ENCODE data around the gene GRK5. TPM values are rescaled to one million over a fixed set of nuclear protein-coding genes. Genes with fewer than 3 reads are reported as not detected.
A peak's percentile ranks its signal among the peaks of the same experiment; 100 is the strongest.

GRK5 gene
- total RNA-seq, 6 experiments from 2014 or later = 5.9 to 11.5 (median 7.9) TPM

- no peak for ATAC-seq
- Histone ChIP-seq H3K27me3 (no peaks in the 10 kb centered on the region), H3K27ac (no peak overlapping the region), H3K4me3 (no peak overlapping the region), H3K36me3 (no peaks in the 10 kb centered on the region), H3K4me1 (peaks cover 0 to 19% (median 7%) of the 10 kb centered on the region in 4 donors), H3K9me3 (no peaks in the 10 kb centered on the region)
- TF ChIP-seq CTCF (IDR thresholded peaks at IDR 0.05) (no peak), POLR2A (IDR thresholded peaks at IDR 0.05) (no peak)
- intact Hi-C loops (cut with DNase I) = no loop called here
- 82% methylated on average over 4 of the region's 10 CpGs for WGBS (ENCODE audit: insufficient coverage, low coverage, low lambda C conversion rate, missing lambda C conversion rate)
- DNase-seq = no peak
Observed at GRCh38 chr10:119267384-119267783, 60.0 kb downstream of the GRK5 start.

GRCh38 chr10:119268428-119268827 is 61.1 kb downstream of the GRK5 start:
- H3K27ac ChIP-seq = peak overlapping the region; percentile 20 to 51 (median 28)
- WGBS (ENCODE audit: insufficient coverage, low coverage, low lambda C conversion rate, missing lambda C conversion rate) = 69% methylated on average over 2 of the region's 7 CpGs
- no peaks in the 10 kb centered on the region for H3K36me3 ChIP-seq
- H3K4me3 ChIP-seq = no peak overlapping the region
- peaks cover 0 to 19% (median 7%) of the 10 kb centered on the region in 4 donors for H3K4me1 ChIP-seq
- TF ChIP-seq CTCF (IDR thresholded peaks at IDR 0.05) (no peak), POLR2A (IDR thresholded peaks at IDR 0.05) (no peak)
- ATAC-seq = no peak
- intact Hi-C loops (cut with DNase I) = no loop called here
- no peaks in the 10 kb centered on the region for H3K27me3 ChIP-seq
- no peak for DNase-seq
- H3K9me3 ChIP-seq = no peaks in the 10 kb centered on the region

DNA sequence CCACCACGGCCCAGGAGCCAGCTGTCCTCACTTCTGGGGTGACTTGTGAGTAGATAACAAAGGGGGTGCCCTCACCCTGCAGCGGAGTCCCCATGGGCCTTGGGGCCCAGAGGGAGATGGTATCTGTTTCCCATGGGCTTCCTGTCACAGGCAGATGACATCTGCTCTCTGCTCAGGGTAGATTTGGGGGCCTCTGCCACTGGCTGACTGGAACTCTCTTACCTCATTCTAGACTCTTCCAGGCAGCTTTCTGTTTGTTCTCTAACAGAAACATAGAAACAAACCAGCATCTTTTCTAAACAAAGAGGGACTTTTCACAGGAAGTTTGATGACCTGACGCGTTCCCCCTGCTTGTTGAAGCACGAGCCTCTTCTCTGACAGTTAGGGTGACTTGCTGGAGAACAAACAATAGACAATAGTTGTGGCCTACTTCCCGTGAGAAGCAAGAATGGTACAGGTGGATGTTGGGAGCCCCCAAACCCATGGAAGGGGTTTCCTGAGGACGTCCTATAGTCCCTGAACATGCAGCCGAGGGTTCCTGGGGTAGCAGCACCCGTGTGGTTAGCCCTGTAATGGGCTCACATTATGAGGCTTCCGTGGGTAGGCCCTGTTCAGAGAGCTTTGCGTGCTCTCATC is 61.6 kb downstream of the GRK5 start:
- no peaks in the 10 kb centered on the region for H3K9me3 ChIP-seq
- no peaks in the 10 kb centered on the region for H3K27me3 ChIP-seq
- ATAC-seq (peak in 3 of 4 donors; percentile 2 to 3 (median 3)), DNase-seq (no peak)
- H3K27ac ChIP-seq = peak overlapping the region; percentile 13 to 51 (median 20)
- 60% methylated on average over 9 of the region's 11 CpGs for WGBS (ENCODE audit: insufficient coverage, low coverage, low lambda C conversion rate, missing lambda C conversion rate)
- H3K4me3 ChIP-seq = no peak overlapping the region
- intact Hi-C loops (cut with DNase I) = no loop called here
- H3K36me3 ChIP-seq = no peaks in the 10 kb centered on the region
- TF ChIP-seq CTCF (IDR thresholded peaks at IDR 0.05) = no peak
- TF ChIP-seq POLR2A (IDR thresholded peaks at IDR 0.05) = no peak
- peaks cover 0 to 19% (median 7%) of the 10 kb centered on the region in 4 donors for H3K4me1 ChIP-seq

DNA sequence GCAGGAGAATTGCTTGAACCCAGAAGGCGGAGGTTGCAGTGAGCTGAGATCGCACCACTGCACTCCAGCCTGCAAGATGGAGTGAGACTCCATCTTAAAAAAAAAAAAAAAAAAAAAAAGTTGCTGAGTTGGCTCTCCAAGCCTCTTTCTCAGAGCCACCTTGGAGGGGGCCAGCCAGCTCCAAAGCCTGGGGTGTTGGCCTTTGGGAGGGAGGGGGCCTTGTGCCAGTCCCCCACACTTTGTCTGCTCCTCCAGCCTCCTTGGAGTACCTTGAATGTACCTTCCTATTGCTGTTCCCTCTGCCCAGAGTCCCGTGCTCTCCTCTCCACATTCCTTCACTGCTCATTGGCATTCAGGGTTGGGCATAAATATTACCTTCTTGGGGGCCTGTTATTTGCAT is 62.4 kb downstream of the GRK5 start:
- intact Hi-C loops (cut with DNase I) = no loop called here
- no peak for TF ChIP-seq POLR2A (IDR thresholded peaks at IDR 0.05)
- TF ChIP-seq CTCF (IDR thresholded peaks at IDR 0.05) = no peak
- peaks cover 0 to 19% (median 7%) of the 10 kb centered on the region in 4 donors for H3K4me1 ChIP-seq
- peak overlapping the region; percentile 19 to 80 (median 58) for H3K27ac ChIP-seq
- DNase-seq = no peak
- H3K9me3 ChIP-seq = no peaks in the 10 kb centered on the region
- no peak overlapping the region for H3K4me3 ChIP-seq
- no peaks in the 10 kb centered on the region for H3K36me3 ChIP-seq
- 100% methylated on average over 2 of the region's 3 CpGs for WGBS (ENCODE audit: insufficient coverage, low coverage, low lambda C conversion rate, missing lambda C conversion rate)
- no peaks in the 10 kb centered on the region for H3K27me3 ChIP-seq
- ATAC-seq = no peak

Data from right lobe of liver (tissue), 6 donors.